K562 (cell line): Measurements from ENCODE around the gene DHODH. TPM values are rescaled to one million over a fixed set of nuclear protein-coding genes. Genes with fewer than 3 reads are reported as not detected.

Experiments used
- ATAC-seq: fragments of 200-7000 bp; cut with Tn5 transposase; 3 replicates; pipeline ENCODE4 v1.9.1; 2020; ENCODE audit warnings: moderate library complexity
- BruUV-seq: library from RNA; stranded (reverse); fragments of 400-500 nt; replicated peaks from 2 replicates; lab custom pipeline; 2021; lab: Mats Ljungman, UMichigan
- CTCF ChIA-PET: fragments of 300-600 bp; formaldehyde crosslinking; extraction: SDS; loops from one replicate; lab custom pipeline; 2021; ENCODE audit warnings: low intra/inter-chr PET ratio; lab: Yijun Ruan, JAX
- POLR2A ChIA-PET: fragments of 300-600, 350-650 bp; sonication (Branson Sonifier 250); formaldehyde crosslinking; extraction: SDS; loops from one replicate; lab custom pipeline; 2021; ENCODE audit warnings: antibody characterized with exemption, inconsistent platforms; lab: Yijun Ruan, JAX
- DNase-seq, 4 experiments: peaks; one replicate each; pipeline versions ENCODE4 v3.0.0 to v3.0.0-alpha.2; 2011 to 2018; ENCODE audit warnings: low spot score in 3 of 4, mixed read lengths in 3 of 4; ENCODE audit errors: extremely low read depth in 1 of 4
- FAIRE-seq: peaks from 2 replicates; lab custom pipeline; 2011; peaks lifted over from hg19 to GRCh38; lab: Jason Lieb, UNC
- H2AFZ ChIP-seq: 2 replicates; pipeline ENCODE4 v1.6.0; 2011; ENCODE audit warnings: low read depth, low read length, control low read depth, inconsistent platforms
- H3K27ac ChIP-seq: fragments of 200-600 bp; 3 replicates; pipeline ENCODE4 v1.8.0; 2011; ENCODE audit warnings: low read depth, mild to moderate bottlenecking, control low read depth, inconsistent platforms, low read length, moderate library complexity, mixed read lengths; ENCODE audit errors: extremely low read depth
- H3K27me3 ChIP-seq, 2 experiments: fragments of 300-600 bp in 1 of 2; 2 replicates in 1 of 2; 3 replicates in 1 of 2; pipeline versions ENCODE4 v1.6.0 to v1.8.0; 2011; ENCODE audit warnings: inconsistent platforms in 2 of 2, low read length in 2 of 2, mild to moderate bottlenecking in 1 of 2, mixed read lengths in 1 of 2, moderate library complexity in 1 of 2; ENCODE audit not compliant: control insufficient read depth in 2 of 2, insufficient read depth in 2 of 2
- H3K36me3 ChIP-seq: fragments of 300-600 bp; 3 replicates; pipeline ENCODE4 v1.8.0; 2011; ENCODE audit warnings: mild to moderate bottlenecking, low read length, inconsistent platforms; ENCODE audit not compliant: control insufficient read depth, insufficient read depth
- H3K4me1 ChIP-seq, 2 experiments: fragments of 200-600 bp in 1 of 2; replicated peaks in 1 of 2; 2 replicates in 1 of 2; 3 replicates in 1 of 2; pipeline versions ENCODE4 v1.5.1 to v1.8.0; 2011; ENCODE audit warnings: inconsistent platforms in 2 of 2, low read length in 2 of 2, mild to moderate bottlenecking in 1 of 2, mixed read lengths in 1 of 2, moderate library complexity in 1 of 2; ENCODE audit not compliant: control insufficient read depth in 2 of 2, insufficient read depth in 2 of 2
- H3K4me2 ChIP-seq: 2 replicates; pipeline ENCODE4 v1.6.1; 2011; ENCODE audit warnings: low read length, control low read depth, inconsistent platforms, mixed read lengths; ENCODE audit not compliant: insufficient read depth
- H3K4me3 ChIP-seq: fragments of 200-600 bp; sonication (generic), shearing (Covaris generic); 2 replicates; pipeline ENCODE4 v1.5.1; 2016; ENCODE audit warnings: control low read depth, inconsistent platforms
- H3K79me2 ChIP-seq: fragments of 200-600 bp; 3 replicates; pipeline ENCODE4 v1.8.0; 2011; ENCODE audit warnings: low read length, inconsistent platforms; ENCODE audit not compliant: control insufficient read depth, insufficient read depth
- H3K9ac ChIP-seq, 2 experiments: 2 replicates each; pipeline versions ENCODE4 v1.6.0 to v1.6.1; 2011; ENCODE audit warnings: low read depth in 2 of 2, low read length in 2 of 2, control low read depth in 1 of 2, inconsistent platforms in 1 of 2, mild to moderate bottlenecking in 1 of 2, mixed read lengths in 1 of 2; ENCODE audit not compliant: insufficient read depth in 1 of 2
- H3K9me1 ChIP-seq: one replicate; pipeline ENCODE4 v1.6.0; 2011; ENCODE audit warnings: inconsistent platforms, mild to moderate bottlenecking, low read length, moderate library complexity; ENCODE audit not compliant: control insufficient read depth, insufficient read depth
- H3K9me3 ChIP-seq: replicated peaks from 2 replicates; pipeline ENCODE4 v1.5.1; 2011; ENCODE audit warnings: low read depth, low read length, inconsistent platforms; ENCODE audit not compliant: control insufficient read depth, insufficient read depth
- H4K20me1 ChIP-seq: replicated peaks from 2 replicates; pipeline ENCODE4 v1.6.1; 2011; ENCODE audit warnings: low read length, inconsistent platforms, mixed read lengths; ENCODE audit not compliant: control insufficient read depth, insufficient read depth
- KLF6 ChIP-seq: fragments of 250-450 bp; sonication (Bioruptor Pico); IDR thresholded peaks from 2 replicates; pipeline ENCODE4 v1.4.0; 2020; ENCODE audit warnings: mild to moderate bottlenecking, moderate library complexity, borderline replicate concordance
- MCM5 ChIP-seq: fragments of 450-650 bp; IDR thresholded peaks from 2 replicates; pipeline ENCODE4 v1.6.1; 2016; ENCODE audit warnings: low read depth
- PHTF2 ChIP-seq: fragments of 250-450 bp; sonication (Bioruptor Pico); IDR thresholded peaks from 2 replicates; pipeline ENCODE4 v1.5.0; 2021; ENCODE audit warnings: mild to moderate bottlenecking
- RBBP5 ChIP-seq: fragments of 200-600 bp; sonication (generic); IDR thresholded peaks from 2 replicates; pipeline ENCODE4 v1.6.1; 2012; ENCODE audit warnings: borderline replicate concordance, mild to moderate bottlenecking, low read length, control low read depth, inconsistent platforms; ENCODE audit not compliant: insufficient read depth, poor library complexity, severe bottlenecking
- TARDBP ChIP-seq: fragments of 450-650 bp; IDR thresholded peaks from 2 replicates; pipeline ENCODE4 v1.6.1; 2016
- THRAP3 ChIP-seq: fragments of 450-650 bp; IDR thresholded peaks from 2 replicates; pipeline ENCODE4 v1.6.1; 2016; ENCODE audit warnings: mild to moderate bottlenecking, inconsistent platforms, borderline replicate concordance
- XRCC4 ChIP-seq: IDR thresholded peaks from one replicate; pipeline ENCODE4 v1.6.1; 2011; ENCODE audit not compliant: insufficient read depth, insufficient read length; ENCODE audit errors: extremely low read depth
- ZFX ChIP-seq: sonication (generic); formaldehyde crosslinking; IDR thresholded peaks from 2 replicates; pipeline ENCODE4 v1.8.0; 2022; ENCODE audit warnings: mild to moderate bottlenecking, missing genetic modification reagents, moderate library complexity
- ZNF174 ChIP-seq: fragments of 250-450 bp; sonication (Bioruptor Pico); IDR thresholded peaks from 2 replicates; pipeline ENCODE4 v1.4.0; 2020; ENCODE audit warnings: mild to moderate bottlenecking
- ZNF253 ChIP-seq: fragments of 250-450 bp; sonication (Bioruptor Pico); conservative IDR thresholded peaks from 2 replicates; pipeline ENCODE4 v1.6.1; 2021; ENCODE audit warnings: mild to moderate bottlenecking
- ZNF830 ChIP-seq: fragments of 250-450 bp; sonication (Bioruptor Pico); IDR thresholded peaks from 2 replicates; pipeline ENCODE4 v1.5.0; 2021; ENCODE audit warnings: mild to moderate bottlenecking
- WGBS: fragments of 100-300 bp; shearing (Covaris generic); methylation state at CpG from one replicate; pipeline ENCODE4 v1.1.6; 2016; ENCODE audit warnings: low coverage, mixed read lengths; ENCODE audit not compliant: insufficient coverage; ENCODE audit errors: missing lambda C conversion rate; 5-methylcytosine and 5-hydroxymethylcytosine counted together
- in situ Hi-C: fragments of 300-500 bp; cut with MboI; formaldehyde crosslinking; loops from 4 replicates; pipeline ENCODE4 v1.15.0; 2018; ENCODE audit warnings: inconsistent platforms, mixed read lengths
- intact Hi-C: fragments of 100-400 bp; cut with micrococcal nuclease; formaldehyde crosslinking; loops from 2 replicates; pipeline ENCODE4 v1.14.2; 2022
- polyA plus RNA-seq, 8 experiments: library from polyadenylated mRNA; depleted of rRNA in 4 of 8; stranded (reverse) in 5 of 8; unstranded in 3 of 8; fragments of >200 nt; fragmentation: Nextera tagmentation in 2 of 8; fragmentation: Illumina TruSeq in 1 of 8; extraction: Ambion mirVana in 2 of 8; extraction: Trizol in 1 of 8; gene quantifications; 2 replicates each; pipeline versions ENCODE4 v1.2.1 to v1.2.3, GENCODE V29; 2011 to 2014; ENCODE audit warnings: inconsistent platforms in 1 of 8, missing spikeins in 1 of 8
- total RNA-seq, 7 experiments: library from RNA; depleted of rRNA in 6 of 7; stranded (reverse); fragments of >200 nt in 6 of 7; fragmentation: Illumina TruSeq in 2 of 7; extraction: Trizol in 2 of 7; gene quantifications; 2 replicates each; pipeline versions ENCODE4 v1.2.1 to v1.2.3, GENCODE V29; 2011 to 2021; ENCODE audit warnings: low replicate concordance in 1 of 7
- TF ChIP-seq, protein P1 (sequence below): sonication (generic); formaldehyde crosslinking; IDR thresholded peaks from 2 replicates; pipeline ENCODE4 v1.8.1; 2022; ENCODE audit warnings: missing genetic modification reagents

DHODH gene
- total and polyA plus RNA-seq, 9 of the 15 experiments (the other 6 are each of a cell fraction or from before 2014, with no cell fraction given), result 4.3 to 19.9 (median 12.7) TPM

DNA sequence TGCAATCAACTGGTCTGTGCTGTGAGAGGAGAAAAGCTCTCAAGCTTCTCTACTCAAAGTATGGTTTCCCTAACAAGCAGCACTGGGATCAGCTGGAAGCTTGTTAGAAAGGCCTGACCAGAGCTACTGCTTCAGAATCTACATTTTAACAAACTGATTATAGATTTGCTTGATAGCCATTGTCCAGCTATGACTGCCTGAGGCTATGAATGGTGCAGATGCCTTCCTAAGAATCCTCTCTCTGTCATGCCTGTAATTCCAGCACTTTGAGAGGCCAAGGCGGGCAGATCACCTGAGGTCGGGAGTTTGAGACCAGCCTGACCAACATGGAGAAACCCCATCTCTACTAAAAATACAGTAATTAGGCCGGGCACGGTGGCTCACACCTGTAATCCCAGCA lies 37.0 kb upstream of the DHODH start:
- H3K9ac ChIP-seq, result no peak overlapping the region
- FAIRE-seq, result no peak
- no peaks in the 10 kb centered on the region for H3K36me3 ChIP-seq
- no peak overlapping the region for H3K4me3 ChIP-seq
- no peaks in the 10 kb centered on the region for H3K79me2 ChIP-seq
- intact Hi-C loops (no loop called here), in situ Hi-C loops (no loop called here)
- DNase-seq, result no peak
- no peaks in the 10 kb centered on the region for H4K20me1 ChIP-seq
- no peak overlapping the region for H3K4me2 ChIP-seq
- H3K27me3 ChIP-seq, result peaks cover 9 to 24% of the 10 kb centered on the region in 2 experiments; a peak in 4 of 5 replicates
- ChIA-PET CTCF (no interaction called here), POLR2A (interaction anchor here (0.8 to 1.5 kb wide), 2 partner anchors 9 to 10 kb away, joined by 3 to 5 read pairs; no protein-coding TSS in a partner anchor)
- TF ChIP-seq PHTF2 (CRISPR knock-in tag) (no peak), ZNF174 (CRISPR knock-in tag) (no peak), ZNF830 (CRISPR knock-in tag) (no peak), MCM5 (no peak), TARDBP (no peak), ZFX (CRISPR knock-in tag) (no peak), THRAP3 (no peak), RBBP5 (no peak), KLF6 (CRISPR knock-in tag) (no peak), XRCC4 (no peak), ZNF253 (CRISPR knock-in tag) (no peak)
- TF ChIP-seq, protein P1, sequence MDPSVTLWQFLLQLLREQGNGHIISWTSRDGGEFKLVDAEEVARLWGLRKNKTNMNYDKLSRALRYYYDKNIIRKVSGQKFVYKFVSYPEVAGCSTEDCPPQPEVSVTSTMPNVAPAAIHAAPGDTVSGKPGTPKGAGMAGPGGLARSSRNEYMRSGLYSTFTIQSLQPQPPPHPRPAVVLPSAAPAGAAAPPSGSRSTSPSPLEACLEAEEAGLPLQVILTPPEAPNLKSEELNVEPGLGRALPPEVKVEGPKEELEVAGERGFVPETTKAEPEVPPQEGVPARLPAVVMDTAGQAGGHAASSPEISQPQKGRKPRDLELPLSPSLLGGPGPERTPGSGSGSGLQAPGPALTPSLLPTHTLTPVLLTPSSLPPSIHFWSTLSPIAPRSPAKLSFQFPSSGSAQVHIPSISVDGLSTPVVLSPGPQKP (CRISPR knock-in tag), result no peak
- H3K9me3 ChIP-seq, result no peaks in the 10 kb centered on the region
- BruUV-seq, result no TSS peak
- no peak overlapping the region for H2AFZ ChIP-seq
- H3K4me1 ChIP-seq, result no peaks in the 10 kb centered on the region; a peak in 1 of 5 replicates
- no peaks in the 10 kb centered on the region for H3K9me1 ChIP-seq
- H3K27ac ChIP-seq, result no peak overlapping the region
- no peak for ATAC-seq
- 3% methylated on average over 4 of the region's 4 CpGs for WGBS
